CD14-positive monocyte (primary cell): ENCODE results near the gene TMEM175. TPM values are rescaled to one million over a fixed set of nuclear protein-coding genes. Genes with fewer than 3 reads are reported as not detected.

Source experiments
- DNase-seq, 3 donors: peaks; one replicate each; pipeline ENCODE4 v3.0.0-alpha.2; 2011 to 2022
- H2AFZ ChIP-seq: 2 replicates; pipeline ENCODE4 v1.6.0; 2012; ENCODE audit warnings: mild to moderate bottlenecking, low read depth, low read length, inconsistent platforms; ENCODE audit not compliant: insufficient read depth, poor library complexity, severe bottlenecking
- H3K27ac ChIP-seq, 2 donors: 1 replicate in 1 of 2; 2 replicates in 1 of 2; pipeline ENCODE4 v1.5.1; 2012 to 2013; ENCODE audit warnings: low read length in 2 of 2, control low read depth in 1 of 2, inconsistent platforms in 1 of 2, low read depth in 1 of 2, mild to moderate bottlenecking in 1 of 2
- H3K27me3 ChIP-seq, 2 donors: one replicate each; pipeline versions ENCODE4 v1.6.0 to v1.6.1; 2011 to 2013; ENCODE audit warnings: low read length in 2 of 2; ENCODE audit not compliant: control insufficient read depth in 2 of 2, insufficient read depth in 2 of 2
- H3K36me3 ChIP-seq, 2 donors: replicated peaks in 1 of 2; 1 replicate in 1 of 2; 2 replicates in 1 of 2; pipeline versions ENCODE4 v1.5.1 to v1.6.1; 2012 to 2013; ENCODE audit warnings: low read length in 2 of 2, control low read depth in 1 of 2, inconsistent platforms in 1 of 2, mild to moderate bottlenecking in 1 of 2; ENCODE audit not compliant: insufficient read depth in 2 of 2, control insufficient read depth in 1 of 2
- H3K4me1 ChIP-seq, 2 donors: 1 replicate in 1 of 2; 2 replicates in 1 of 2; pipeline versions ENCODE4 v1.5.1 to v1.6.1; 2012 to 2013; ENCODE audit warnings: low read length in 2 of 2, control low read depth in 1 of 2, inconsistent platforms in 1 of 2, mild to moderate bottlenecking in 1 of 2, moderate library complexity in 1 of 2; ENCODE audit not compliant: insufficient read depth in 2 of 2, control insufficient read depth in 1 of 2
- H3K4me2 ChIP-seq: replicated peaks from 2 replicates; pipeline ENCODE3; 2012; ENCODE audit warnings: low read length, moderate library complexity, mild to moderate bottlenecking; ENCODE audit not compliant: poor library complexity, severe bottlenecking; ENCODE audit errors: extremely low read depth
- H3K4me3 ChIP-seq, 3 experiments: fragments of 200-600 bp in 1 of 3; sonication (generic) in 1 of 3; replicated peaks in 1 of 3; 1 replicate in 2 of 3; 2 replicates in 1 of 3; pipeline ENCODE4 v1.5.1; 2011 to 2013; ENCODE audit warnings: low read length in 3 of 3, mild to moderate bottlenecking in 3 of 3, control low read depth in 2 of 3, low read depth in 2 of 3, inconsistent platforms in 1 of 3, moderate library complexity in 1 of 3
- H3K79me2 ChIP-seq: 2 replicates; pipeline ENCODE4 v1.6.0; 2012; ENCODE audit warnings: mild to moderate bottlenecking, control low read depth, inconsistent platforms, low read length, moderate library complexity; ENCODE audit not compliant: insufficient read depth
- H3K9ac ChIP-seq: 2 replicates; pipeline ENCODE4 v1.6.0; 2017; ENCODE audit warnings: low read length, mild to moderate bottlenecking; ENCODE audit not compliant: insufficient read depth, poor library complexity, severe bottlenecking
- H3K9me3 ChIP-seq, 2 donors: replicated peaks in 1 of 2; 1 replicate in 1 of 2; 2 replicates in 1 of 2; pipeline versions ENCODE4 v1.5.1 to v1.6.1; 2012 to 2013; ENCODE audit warnings: low read length in 2 of 2, control low read depth in 1 of 2; ENCODE audit not compliant: control insufficient read depth in 1 of 2, insufficient read depth in 1 of 2
- H4K20me1 ChIP-seq: 2 replicates; pipeline ENCODE4 v1.6.0; 2012; ENCODE audit warnings: mild to moderate bottlenecking, low read length, control low read depth, moderate library complexity; ENCODE audit not compliant: insufficient read depth
- H3K27ac Mint-ChIP-seq, 7 donors: one replicate each; pipeline ENCODE4 v1.8.0; 2020; ENCODE audit warnings: mild to moderate bottlenecking in 7 of 7, mixed read lengths in 7 of 7, moderate library complexity in 6 of 7, inconsistent platforms in 2 of 7
- H3K27me3 Mint-ChIP-seq, 3 donors: one replicate each; pipeline ENCODE4 v1.8.0; 2021 to 2022; ENCODE audit warnings: low read depth in 3 of 3, mild to moderate bottlenecking in 3 of 3, mixed read lengths in 3 of 3, moderate library complexity in 3 of 3, inconsistent platforms in 1 of 3
- H3K36me3 Mint-ChIP-seq, 2 donors: one replicate each; pipeline ENCODE4 v1.8.0; 2020; ENCODE audit warnings: mixed read lengths in 2 of 2, inconsistent platforms in 1 of 2, mild to moderate bottlenecking in 1 of 2
- H3K4me1 Mint-ChIP-seq: one replicate; pipeline ENCODE4 v1.8.0; 2020; ENCODE audit warnings: mild to moderate bottlenecking, mixed read lengths
- H3K4me3 Mint-ChIP-seq, 2 donors: one replicate each; pipeline ENCODE4 v1.8.0; 2020; ENCODE audit warnings: mild to moderate bottlenecking in 2 of 2, mixed read lengths in 2 of 2, moderate library complexity in 1 of 2
- H3K9me3 Mint-ChIP-seq, 7 donors: one replicate each; pipeline ENCODE4 v1.8.0; 2020 to 2022; ENCODE audit warnings: mixed read lengths in 7 of 7, mild to moderate bottlenecking in 6 of 7, moderate library complexity in 6 of 7, inconsistent platforms in 2 of 7
- CTCF ChIP-seq: fragments of 200-600 bp; IDR thresholded peaks from one replicate; pipeline ENCODE4 v1.8.0; 2022; ENCODE audit warnings: antibody characterized with exemption, mild to moderate bottlenecking
- WGBS: methylation state at CpG from one replicate; pipeline ENCODE4 v1.1.5; 2013; ENCODE audit warnings: missing lambda C conversion rate; ENCODE audit not compliant: insufficient coverage; 5-methylcytosine and 5-hydroxymethylcytosine counted together
- intact Hi-C, 2 donors: fragments of 100-400 bp; cut with micrococcal nuclease; formaldehyde crosslinking; loops; one replicate each; pipeline versions ENCODE4 v1.15.0 to v1.15.1; 2023
- polyA plus RNA-seq, 3 donors: library from polyadenylated mRNA; depleted of rRNA in 1 of 3; unstranded in 2 of 3; stranded (reverse) in 1 of 3; fragments of 300-500 nt in 2 of 3; fragments of >200 nt in 1 of 3; fragmentation: Illumina TruSeq in 2 of 3; gene quantifications; 1 replicate in 2 of 3; 2 replicates in 1 of 3; pipeline ENCODE4 v1.2.3, GENCODE V29; 2012 to 2021

Gene TMEM175
- polyA plus RNA-seq, 3 donors = 18.9 to 216 (median 20.7) TPM

GRCh38 chr4:985123-985830 lies 53.0 kb downstream of the TMEM175 start:
- peaks cover 26% of the 10 kb centered on the region for H3K4me1 Mint-ChIP-seq

GRCh38 chr4:986428-986878 lies 54.2 kb downstream of the TMEM175 start:
- WGBS = 2% methylated on average over 13 of the region's 14 CpGs

More at GRCh38 chr4:985123-985830, 53.0 kb downstream of the TMEM175 start:
- peak overlapping the region in 2 of 7 donors; percentile 9 to 63 for H3K27ac Mint-ChIP-seq
- H3K27me3 ChIP-seq = no peaks in the 10 kb centered on the region
- no peaks in the 10 kb centered on the region for H3K9me3 ChIP-seq
- no peak overlapping the region for H3K9ac ChIP-seq
- peaks cover 8 to 9% of the 10 kb centered on the region in 2 donors for H3K36me3 ChIP-seq
- H3K9me3 Mint-ChIP-seq = peaks cover 0 to 1% (median 0%) of the 10 kb centered on the region in 7 donors
- H3K4me3 ChIP-seq = peak overlapping the region in 1 of 3 experiments; percentile 34
- H3K4me2 ChIP-seq = peak overlapping the region; percentile 35
- H3K27ac ChIP-seq = no peak overlapping the region
- H4K20me1 ChIP-seq = peaks cover 11% of the 10 kb centered on the region
- H3K36me3 Mint-ChIP-seq = peaks cover 2 to 9% of the 10 kb centered on the region in 2 donors
- H3K79me2 ChIP-seq = no peaks in the 10 kb centered on the region
- H2AFZ ChIP-seq = peak overlapping the region; percentile 73
- peak; percentile 58 to 60 (median 59) for DNase-seq
- WGBS = 36% methylated on average over 18 of the region's 23 CpGs
- peaks cover 29 to 36% of the 10 kb centered on the region in 2 donors for H3K4me1 ChIP-seq
- intact Hi-C loops = no loop called here
- no peak for TF ChIP-seq CTCF
- H3K27me3 Mint-ChIP-seq = peaks cover 1 to 3% (median 2%) of the 10 kb centered on the region in 3 donors
- H3K4me3 Mint-ChIP-seq = peak overlapping the region; percentile 37 to 39

More at GRCh38 chr4:986428-986878, 54.2 kb downstream of the TMEM175 start:
- Mint-ChIP-seq H3K4me1 (peaks cover 23% of the 10 kb centered on the region), H3K9me3 (no peaks in the 10 kb centered on the region), H3K4me3 (peak overlapping the region; percentile 84 to 94), H3K36me3 (peaks cover 7 to 20% of the 10 kb centered on the region in 2 donors), H3K27me3 (peaks cover 1 to 2% (median 1%) of the 10 kb centered on the region in 3 donors), H3K27ac (peak overlapping the region in 4 of 7 donors; percentile 26 to 85 (median 58))
- H3K27me3 ChIP-seq = no peaks in the 10 kb centered on the region
- peak overlapping the region; percentile 73 for H3K9ac ChIP-seq
- H3K79me2 ChIP-seq = no peaks in the 10 kb centered on the region
- peaks cover 11% of the 10 kb centered on the region for H4K20me1 ChIP-seq
- peaks cover 11 to 13% of the 10 kb centered on the region in 2 donors for H3K36me3 ChIP-seq
- TF ChIP-seq CTCF = no peak
- intact Hi-C loops = no loop called here
- peak overlapping the region; percentile 61 to 84 (median 67) for H3K4me3 ChIP-seq
- no peak for DNase-seq
- no peaks in the 10 kb centered on the region for H3K9me3 ChIP-seq
- peak overlapping the region; percentile 91 for H2AFZ ChIP-seq
- peak overlapping the region; percentile 97 for H3K4me2 ChIP-seq
- H3K4me1 ChIP-seq = peaks cover 27 to 35% of the 10 kb centered on the region in 2 donors
- H3K27ac ChIP-seq = peak overlapping the region in 1 of 2 donors; percentile 59
